IMR-90 (cell line): ENCODE data around the gene SCYGR1. TPM values are rescaled to one million over a fixed set of nuclear protein-coding genes. Genes with fewer than 3 reads are reported as not detected.

Source experiments
- ATAC-seq: fragments of 200-7000 bp; cut with Tn5 transposase; 2 replicates; pipeline ENCODE4 v1.9.1; 2020; ENCODE audit warnings: low read depth, mild to moderate bottlenecking, moderate library complexity
- BruUV-seq: library from RNA; stranded (reverse); fragments of 400-500 nt; replicated peaks from 2 replicates; lab custom pipeline; 2021; lab: Mats Ljungman, UMichigan
- CTCF ChIA-PET: fragments of 300-600 bp; formaldehyde crosslinking; extraction: SDS; loops from one replicate; lab custom pipeline; 2021; ENCODE audit warnings: antibody characterized with exemption; lab: Yijun Ruan, JAX
- POLR2A ChIA-PET: fragments of 300-600 bp; sonication (Branson Sonifier 250); formaldehyde crosslinking; loops from one replicate; lab custom pipeline; 2022; ENCODE audit warnings: antibody characterized with exemption; ENCODE audit not compliant: unreplicated experiment; lab: Charles Lee
- DNase-seq: peaks from one replicate; pipeline ENCODE4 v3.0.0; 2013
- H2AFZ ChIP-seq: replicated peaks from 2 replicates; pipeline ENCODE3; 2013; ENCODE audit warnings: low read length, mild to moderate bottlenecking; ENCODE audit not compliant: poor library complexity
- H2AK5ac ChIP-seq: 2 replicates; pipeline ENCODE4 v1.6.1; 2013; ENCODE audit warnings: low read depth, low read length, inconsistent platforms
- H2AK9ac ChIP-seq: replicated peaks from 2 replicates; pipeline ENCODE3; 2013; ENCODE audit warnings: mild to moderate bottlenecking, low read depth, low read length, moderate library complexity; ENCODE audit not compliant: poor library complexity
- H2BK120ac ChIP-seq: 2 replicates; pipeline ENCODE4 v1.6.1; 2013; ENCODE audit warnings: low read depth, low read length, inconsistent platforms
- H2BK15ac ChIP-seq: 3 replicates; pipeline ENCODE4 v1.6.1; 2013; ENCODE audit warnings: low read depth, low read length, inconsistent platforms
- H2BK20ac ChIP-seq: 2 replicates; pipeline ENCODE4 v1.6.1; 2013; ENCODE audit warnings: low read depth, mild to moderate bottlenecking, inconsistent platforms, low read length, moderate library complexity
- H2BK5ac ChIP-seq: 2 replicates; pipeline ENCODE4 v1.6.1; 2013; ENCODE audit warnings: mild to moderate bottlenecking, low read depth, low read length, inconsistent platforms; ENCODE audit not compliant: poor library complexity, severe bottlenecking
- H3K14ac ChIP-seq: replicated peaks from 2 replicates; pipeline ENCODE4 v1.6.1; 2013; ENCODE audit warnings: low read depth, low read length, inconsistent platforms
- H3K18ac ChIP-seq: 2 replicates; pipeline ENCODE4 v1.6.1; 2013; ENCODE audit warnings: low read depth, low read length, control low read depth
- H3K23ac ChIP-seq: 2 replicates; pipeline ENCODE4 v1.6.1; 2013; ENCODE audit warnings: low read depth, low read length, inconsistent platforms
- H3K27ac ChIP-seq: 2 replicates; pipeline ENCODE4 v1.5.1; 2013; ENCODE audit warnings: mild to moderate bottlenecking, control low read depth, low read length; ENCODE audit not compliant: insufficient read depth
- H3K27me3 ChIP-seq: 2 replicates; pipeline ENCODE4 v1.6.1; 2013; ENCODE audit warnings: low read length; ENCODE audit not compliant: control insufficient read depth, insufficient read depth
- H3K36me3 ChIP-seq: 2 replicates; pipeline ENCODE4 v1.6.1; 2013; ENCODE audit warnings: low read length, mixed read lengths; ENCODE audit not compliant: control insufficient read depth, insufficient read depth
- H3K4ac ChIP-seq: 2 replicates; pipeline ENCODE4 v1.6.1; 2013; ENCODE audit warnings: low read depth, low read length, inconsistent platforms
- H3K4me1 ChIP-seq: 2 replicates; pipeline ENCODE4 v1.6.1; 2013; ENCODE audit warnings: low read length, mixed read lengths; ENCODE audit not compliant: control insufficient read depth, insufficient read depth
- H3K4me2 ChIP-seq: 2 replicates; pipeline ENCODE4 v1.6.1; 2013; ENCODE audit warnings: low read depth, mild to moderate bottlenecking, control low read depth, low read length, moderate library complexity
- H3K4me3 ChIP-seq: 2 replicates; pipeline ENCODE4 v1.5.1; 2013; ENCODE audit warnings: low read depth, mild to moderate bottlenecking, control low read depth, low read length, moderate library complexity; ENCODE audit not compliant: insufficient read depth
- H3K56ac ChIP-seq: 2 replicates; pipeline ENCODE4 v1.6.1; 2013; ENCODE audit warnings: low read length, inconsistent platforms; ENCODE audit not compliant: insufficient read depth; ENCODE audit errors: extremely low read depth
- H3K79me1 ChIP-seq, 2 experiments: 2 replicates each; pipeline ENCODE4 v1.6.1; 2013; ENCODE audit warnings: low read length in 2 of 2, inconsistent platforms in 1 of 2, low read depth in 1 of 2
- H3K9ac ChIP-seq: 2 replicates; pipeline ENCODE4 v1.6.1; 2013; ENCODE audit warnings: low read depth, low read length, control low read depth
- H3K9me1 ChIP-seq: 2 replicates; pipeline ENCODE4 v1.6.1; 2013; ENCODE audit warnings: low read length, inconsistent platforms; ENCODE audit not compliant: insufficient read depth
- H3K9me3 ChIP-seq: 2 replicates; pipeline ENCODE4 v1.6.1; 2013; ENCODE audit warnings: low read length; ENCODE audit not compliant: control insufficient read depth, insufficient read depth
- H4K20me1 ChIP-seq: 2 replicates; pipeline ENCODE4 v1.6.1; 2013; ENCODE audit warnings: low read length, inconsistent platforms; ENCODE audit not compliant: insufficient read depth
- H4K5ac ChIP-seq: 2 replicates; pipeline ENCODE4 v1.6.1; 2013; ENCODE audit warnings: mild to moderate bottlenecking, low read depth, low read length, control low read depth
- H4K8ac ChIP-seq, 2 experiments: 2 replicates each; pipeline ENCODE4 v1.6.1; 2013; ENCODE audit warnings: low read depth in 2 of 2, low read length in 2 of 2, control low read depth in 1 of 2, inconsistent platforms in 1 of 2
- H4K91ac ChIP-seq: 2 replicates; pipeline ENCODE4 v1.6.1; 2013; ENCODE audit warnings: low read depth, low read length, inconsistent platforms; ENCODE audit not compliant: insufficient read depth
- CEBPB ChIP-seq: IDR thresholded peaks from 2 replicates; pipeline ENCODE4 v1.6.1; 2012; ENCODE audit warnings: low read depth, low read length, improper control_type of control experiment
- MAFK ChIP-seq: IDR thresholded peaks from 2 replicates; pipeline ENCODE4 v1.6.1; 2012; ENCODE audit warnings: low read depth, low read length, improper control_type of control experiment
- RCOR1 ChIP-seq: IDR thresholded peaks from 2 replicates; pipeline ENCODE4 v1.6.1; 2012; ENCODE audit warnings: mild to moderate bottlenecking, low read length, improper control_type of control experiment; ENCODE audit not compliant: insufficient replicate concordance
- WGBS, 2 experiments: methylation state at CpG; one replicate each; pipeline versions ENCODE4 v1.1.5 to v1.1.7; 2013; ENCODE audit warnings: missing lambda C conversion rate in 2 of 2; ENCODE audit not compliant: insufficient read length in 1 of 2; ENCODE audit errors: extremely low coverage in 2 of 2; 5-methylcytosine and 5-hydroxymethylcytosine counted together
- dilution Hi-C: fragments of 300-500 bp; cut with HindIII; formaldehyde crosslinking; loops from one replicate; pipeline ENCODE4 v1.14.3; 2018; ENCODE audit warnings: low sequenced_read_pairs; ENCODE audit not compliant: unreplicated experiment
- in situ Hi-C: fragments of 300-500 bp; cut with MboI; formaldehyde crosslinking; loops from 3 replicates; pipeline ENCODE4 v1.14.3; 2019; ENCODE audit warnings: low sequenced_read_pairs, inconsistent platforms, mixed read lengths
- intact Hi-C: fragments of 100-400 bp; cut with micrococcal nuclease; formaldehyde crosslinking; loops from 2 replicates; pipeline ENCODE4 v1.10.0; 2022
- polyA plus RNA-seq, 3 experiments: library from polyadenylated mRNA; depleted of rRNA; stranded (reverse); fragments of >200 nt; gene quantifications; 2 replicates each; pipeline ENCODE4 v1.2.3, GENCODE V29; 2012; ENCODE audit warnings: low replicate concordance in 1 of 3
- total RNA-seq: library from RNA; depleted of rRNA; stranded (reverse); fragments of >200 nt; gene quantifications from 2 replicates; pipeline ENCODE4 v1.2.3, GENCODE V29; 2012

The SCYGR1 gene
- total and polyA plus RNA-seq, 2 of the 4 experiments (the other 2 are of a cell fraction) = not detected

GRCh38 chr2:227341553-227341952, 46.2 kb downstream of the SCYGR1 start:
- Histone ChIP-seq H2BK20ac (no peak overlapping the region), H3K23ac (no peak overlapping the region), H3K9me1 (peaks cover 3% of the 10 kb centered on the region), H3K9me3 (no peaks in the 10 kb centered on the region), H4K20me1 (no peaks in the 10 kb centered on the region), H4K8ac (no peak overlapping the region), H3K4ac (no peak overlapping the region), H3K18ac (no peak overlapping the region), H2BK5ac (no peak overlapping the region), H2BK15ac (no peak overlapping the region), H3K4me1 (peaks cover 4% of the 10 kb centered on the region), H3K56ac (no peak overlapping the region), H2AFZ (no peak overlapping the region), H4K91ac (no peak overlapping the region), H3K36me3 (peaks cover 11% of the 10 kb centered on the region; the same call in 1 of the 2 replicates), H3K4me3 (no peak overlapping the region), H3K79me1 (peaks cover 10 to 11% of the 10 kb centered on the region in 2 experiments; a peak in 3 of 4 replicates), H3K27ac (no peak overlapping the region), H2BK120ac (no peak overlapping the region), H3K14ac (no peak overlapping the region), H2AK5ac (no peak overlapping the region), H3K27me3 (no peaks in the 10 kb centered on the region), H2AK9ac (no peak overlapping the region), H3K9ac (no peak overlapping the region), H3K4me2 (no peak overlapping the region), H4K5ac (no peak overlapping the region)
- dilution Hi-C loops (no loop called here), intact Hi-C loops (no loop called here), in situ Hi-C loops (no loop called here)
- ATAC-seq (no peak), DNase-seq (no peak)
- WGBS, 2 experiments = no CpG with 5 or more reads among the region's 2 CpGs
- BruUV-seq = no TSS peak
- TF ChIP-seq RCOR1 = no peak
- no peak for TF ChIP-seq MAFK
- no peak for TF ChIP-seq CEBPB
- POLR2A ChIA-PET = no interaction called here
- CTCF ChIA-PET = no interaction called here
